HEK293 (cell line): ENCODE measurements around the gene RAD23B.

Experiments used
- ZNF561 ChIP-seq: fragments of 450-650 bp; IDR thresholded peaks from 2 replicates; pipeline ENCODE4 v1.5.1; 2018; ENCODE audit warnings: missing biosample characterization, missing genetic modification characterization, borderline replicate concordance
- TF ChIP-seq, protein P1 (sequence below): fragments of 450-650 bp; formaldehyde crosslinking; IDR thresholded peaks from 2 replicates; pipeline ENCODE4 v1.5.1; 2016; ENCODE audit warnings: missing biosample characterization, missing genetic modification characterization
- TF ChIP-seq, protein P2 (sequence below): fragments of 450-650 bp; formaldehyde crosslinking; optimal IDR thresholded peaks from 2 replicates; pipeline ENCODE3; 2016; ENCODE audit warnings: missing biosample characterization, mild to moderate bottlenecking, missing genetic modification characterization
- TF ChIP-seq, protein P3 (sequence below): fragments of 450-650 bp; formaldehyde crosslinking; IDR thresholded peaks from 2 replicates; pipeline ENCODE4 v1.5.1; 2016; ENCODE audit warnings: missing biosample characterization, missing genetic modification characterization, low read depth

DNA sequence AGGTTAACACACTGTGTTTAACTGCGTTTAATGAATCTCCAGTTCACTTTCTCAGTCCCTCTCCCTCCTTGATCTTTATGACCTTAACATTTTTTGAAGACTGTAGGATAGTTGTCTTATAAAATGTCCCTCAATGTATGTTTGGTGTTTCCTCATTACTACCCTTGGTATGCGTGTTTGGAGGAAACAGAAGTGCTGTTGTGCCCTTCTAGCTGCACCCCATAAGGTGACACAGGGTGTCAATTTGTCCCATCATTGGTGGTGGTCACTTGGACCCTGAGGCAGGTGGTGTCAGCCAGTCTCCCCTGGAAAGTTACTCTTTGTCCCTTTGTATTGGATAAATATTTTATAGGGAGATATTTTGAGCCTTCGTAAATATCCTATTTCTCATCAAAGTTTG, 52.3 kb downstream of the RAD23B start:
- TF ChIP-seq, protein P1, sequence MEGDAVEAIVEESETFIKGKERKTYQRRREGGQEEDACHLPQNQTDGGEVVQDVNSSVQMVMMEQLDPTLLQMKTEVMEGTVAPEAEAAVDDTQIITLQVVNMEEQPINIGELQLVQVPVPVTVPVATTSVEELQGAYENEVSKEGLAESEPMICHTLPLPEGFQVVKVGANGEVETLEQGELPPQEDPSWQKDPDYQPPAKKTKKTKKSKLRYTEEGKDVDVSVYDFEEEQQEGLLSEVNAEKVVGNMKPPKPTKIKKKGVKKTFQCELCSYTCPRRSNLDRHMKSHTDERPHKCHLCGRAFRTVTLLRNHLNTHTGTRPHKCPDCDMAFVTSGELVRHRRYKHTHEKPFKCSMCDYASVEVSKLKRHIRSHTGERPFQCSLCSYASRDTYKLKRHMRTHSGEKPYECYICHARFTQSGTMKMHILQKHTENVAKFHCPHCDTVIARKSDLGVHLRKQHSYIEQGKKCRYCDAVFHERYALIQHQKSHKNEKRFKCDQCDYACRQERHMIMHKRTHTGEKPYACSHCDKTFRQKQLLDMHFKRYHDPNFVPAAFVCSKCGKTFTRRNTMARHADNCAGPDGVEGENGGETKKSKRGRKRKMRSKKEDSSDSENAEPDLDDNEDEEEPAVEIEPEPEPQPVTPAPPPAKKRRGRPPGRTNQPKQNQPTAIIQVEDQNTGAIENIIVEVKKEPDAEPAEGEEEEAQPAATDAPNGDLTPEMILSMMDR, result no peak
- no peak for TF ChIP-seq ZNF561 (tag by site-specific recombination)
- TF ChIP-seq, protein P2, sequence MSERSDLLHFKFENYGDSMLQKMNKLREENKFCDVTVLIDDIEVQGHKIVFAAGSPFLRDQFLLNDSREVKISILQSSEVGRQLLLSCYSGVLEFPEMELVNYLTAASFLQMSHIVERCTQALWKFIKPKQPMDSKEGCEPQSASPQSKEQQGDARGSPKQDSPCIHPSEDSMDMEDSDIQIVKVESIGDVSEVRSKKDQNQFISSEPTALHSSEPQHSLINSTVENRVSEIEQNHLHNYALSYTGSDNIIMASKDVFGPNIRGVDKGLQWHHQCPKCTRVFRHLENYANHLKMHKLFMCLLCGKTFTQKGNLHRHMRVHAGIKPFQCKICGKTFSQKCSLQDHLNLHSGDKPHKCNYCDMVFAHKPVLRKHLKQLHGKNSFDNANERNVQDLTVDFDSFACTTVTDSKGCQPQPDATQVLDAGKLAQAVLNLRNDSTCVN (tag by site-specific recombination), result no peak
- TF ChIP-seq, protein P3, sequence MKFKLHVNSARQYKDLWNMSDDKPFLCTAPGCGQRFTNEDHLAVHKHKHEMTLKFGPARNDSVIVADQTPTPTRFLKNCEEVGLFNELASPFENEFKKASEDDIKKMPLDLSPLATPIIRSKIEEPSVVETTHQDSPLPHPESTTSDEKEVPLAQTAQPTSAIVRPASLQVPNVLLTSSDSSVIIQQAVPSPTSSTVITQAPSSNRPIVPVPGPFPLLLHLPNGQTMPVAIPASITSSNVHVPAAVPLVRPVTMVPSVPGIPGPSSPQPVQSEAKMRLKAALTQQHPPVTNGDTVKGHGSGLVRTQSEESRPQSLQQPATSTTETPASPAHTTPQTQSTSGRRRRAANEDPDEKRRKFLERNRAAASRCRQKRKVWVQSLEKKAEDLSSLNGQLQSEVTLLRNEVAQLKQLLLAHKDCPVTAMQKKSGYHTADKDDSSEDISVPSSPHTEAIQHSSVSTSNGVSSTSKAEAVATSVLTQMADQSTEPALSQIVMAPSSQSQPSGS (tag by site-specific recombination), result no peak
